Measurements from ENCODE around the gene NALCN.

DNA sequence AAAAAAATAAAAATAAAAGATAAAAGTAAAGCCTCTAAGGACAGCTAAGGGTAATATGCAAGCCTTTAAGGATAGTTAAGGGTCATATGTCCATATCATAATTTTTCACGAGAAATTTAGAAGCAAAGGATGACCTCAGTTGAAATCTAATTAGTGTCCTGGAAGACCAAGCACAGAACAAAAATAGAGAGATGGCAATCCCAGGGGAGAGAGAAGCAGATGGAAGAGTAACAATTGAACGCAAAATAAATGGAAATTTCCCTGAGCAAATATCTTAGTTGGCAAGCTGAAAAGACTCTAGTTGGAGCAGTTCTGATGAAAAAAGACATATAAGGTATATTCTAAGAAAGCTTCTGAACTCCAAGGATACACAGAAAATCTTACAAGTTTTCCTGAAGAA lies 275.4 kb downstream of the NALCN start:
- TF ChIP-seq, protein P1, sequence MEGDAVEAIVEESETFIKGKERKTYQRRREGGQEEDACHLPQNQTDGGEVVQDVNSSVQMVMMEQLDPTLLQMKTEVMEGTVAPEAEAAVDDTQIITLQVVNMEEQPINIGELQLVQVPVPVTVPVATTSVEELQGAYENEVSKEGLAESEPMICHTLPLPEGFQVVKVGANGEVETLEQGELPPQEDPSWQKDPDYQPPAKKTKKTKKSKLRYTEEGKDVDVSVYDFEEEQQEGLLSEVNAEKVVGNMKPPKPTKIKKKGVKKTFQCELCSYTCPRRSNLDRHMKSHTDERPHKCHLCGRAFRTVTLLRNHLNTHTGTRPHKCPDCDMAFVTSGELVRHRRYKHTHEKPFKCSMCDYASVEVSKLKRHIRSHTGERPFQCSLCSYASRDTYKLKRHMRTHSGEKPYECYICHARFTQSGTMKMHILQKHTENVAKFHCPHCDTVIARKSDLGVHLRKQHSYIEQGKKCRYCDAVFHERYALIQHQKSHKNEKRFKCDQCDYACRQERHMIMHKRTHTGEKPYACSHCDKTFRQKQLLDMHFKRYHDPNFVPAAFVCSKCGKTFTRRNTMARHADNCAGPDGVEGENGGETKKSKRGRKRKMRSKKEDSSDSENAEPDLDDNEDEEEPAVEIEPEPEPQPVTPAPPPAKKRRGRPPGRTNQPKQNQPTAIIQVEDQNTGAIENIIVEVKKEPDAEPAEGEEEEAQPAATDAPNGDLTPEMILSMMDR (IDR thresholded peaks at IDR 0.05; ENCODE audit: poor library complexity), result no peak
- no peak for TF ChIP-seq EZH2 (IDR thresholded peaks at IDR 0.05; ENCODE audit: borderline replicate concordance)

Data from hepatocyte (in vitro differentiated cells).